HG03442 (cell line): ENCODE results near the gene TMEM86A.

Experiments
- ATAC-seq: cut with Tn5 transposase; IDR thresholded peaks from one replicate; pipeline ENCODE4 v1.9.1; 2021; ENCODE audit warnings: mild to moderate bottlenecking, moderate library complexity; ENCODE audit not compliant: unreplicated experiment

Gene TMEM86A

DNA sequence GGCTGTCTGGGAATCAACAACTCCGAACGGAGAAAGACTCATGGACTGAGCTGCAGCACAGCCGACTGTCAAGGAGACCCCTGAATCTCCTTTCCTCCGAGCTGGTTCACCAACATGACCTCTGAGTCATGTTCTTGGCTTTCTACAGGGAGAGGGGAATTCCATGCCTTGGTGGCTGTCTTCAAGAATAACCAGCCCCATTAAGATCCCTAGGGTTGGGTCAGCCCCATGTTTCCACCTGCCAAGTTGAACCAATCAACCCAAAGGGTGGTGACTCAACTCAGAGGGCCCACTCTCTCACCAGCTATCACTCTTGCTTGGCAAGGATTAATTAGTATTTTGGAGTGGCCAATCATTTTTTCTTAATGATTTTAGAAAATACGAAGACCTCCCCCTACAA is 55.7 kb downstream of the TMEM86A start:
- no peak for ATAC-seq
